Endometrial microvascular endothelial cells (primary cell): ENCODE data around the gene TAS2R1. TPM values are rescaled to one million over a fixed set of nuclear protein-coding genes. Genes with fewer than 3 reads are reported as not detected.
"Not testable (repeated sequence)": the region's sequence is repeated elsewhere in the genome, so short reads cannot be mapped to it uniquely, and the experiment has no call there.

Source experiments
- in situ Hi-C: cut with HindIII; loops from 2 replicates; pipeline ENCODE4 v1.10.0; 2017; ENCODE audit warnings: low sequenced_read_pairs, low pct_unique_long_range_greater_than_20kb; ENCODE audit errors: inconsistent ontology term
- total RNA-seq: library from RNA; depleted of rRNA; stranded (reverse); fragments of >200 nt; gene quantifications from one replicate; pipeline ENCODE4 v1.2.3, GENCODE V29; 2015; ENCODE audit errors: inconsistent ontology term

TAS2R1 gene
- total RNA-seq, 1 donor from 2014 or later, result not detected

GRCh38 chr5:9597322-9597721 is 32.8 kb downstream of the TAS2R1 start:
- in situ Hi-C loops, result not testable (repeated sequence)

- in situ Hi-C loops, result no loop called here
Observed at GRCh38 chr5:9596824-9597223, 33.3 kb downstream of the TAS2R1 start.

GRCh38 chr5:9596171-9596780 is 33.9 kb downstream of the TAS2R1 start:
- in situ Hi-C loops, result no loop called here

GRCh38 chr5:9594913-9595312 is 35.2 kb downstream of the TAS2R1 start:
- in situ Hi-C loops, result no loop called here

- in situ Hi-C loops, result no loop called here
Observed at GRCh38 chr5:9589049-9589835, 40.9 kb downstream of the TAS2R1 start.

- in situ Hi-C loops, result no loop called here
Observed at GRCh38 chr5:9588254-9588653, 41.9 kb downstream of the TAS2R1 start.

- in situ Hi-C loops, result no loop called here
Observed at GRCh38 chr5:9587135-9587534, 43.0 kb downstream of the TAS2R1 start.

- in situ Hi-C loops, result no loop called here
Observed at GRCh38 chr5:9582406-9582805, 47.7 kb downstream of the TAS2R1 start.

Other genes starting within 250 kb of the TAS2R1 start
- 0.37 TPM for gene SEMA5A, start 84.3 kb downstream of the TAS2R1 start, total RNA-seq